Keratinocyte (primary cell): ENCODE results near the gene MED26. TPM values are rescaled to one million over a fixed set of nuclear protein-coding genes. Genes with fewer than 3 reads are reported as not detected.

Experiments used
- DNase-seq: peaks from one replicate; pipeline ENCODE4 v3.0.0-alpha.2; 2011; ENCODE audit warnings: low read depth, missing footprints, low spot score
- FAIRE-seq: peaks from 2 replicates; lab custom pipeline; 2011; peaks lifted over from hg19 to GRCh38; lab: Jason Lieb, UNC
- H2AFZ ChIP-seq: 2 replicates; pipeline ENCODE4 v1.6.0; 2012; ENCODE audit warnings: low read length, control low read depth, inconsistent platforms; ENCODE audit not compliant: control insufficient read depth
- H3K27ac ChIP-seq: 2 replicates; pipeline ENCODE4 v1.5.1; 2011; ENCODE audit warnings: low read length; ENCODE audit not compliant: control insufficient read depth, insufficient read depth
- H3K27me3 ChIP-seq: 3 replicates; pipeline ENCODE4 v1.6.0; 2011; ENCODE audit warnings: low read length; ENCODE audit not compliant: control insufficient read depth, insufficient read depth; ENCODE audit errors: extremely low read depth
- H3K36me3 ChIP-seq, 2 experiments: 2 replicates in 1 of 2; 3 replicates in 1 of 2; pipeline ENCODE4 v1.5.1; 2011; ENCODE audit warnings: low read length in 2 of 2, mild to moderate bottlenecking in 1 of 2; ENCODE audit not compliant: control insufficient read depth in 2 of 2, insufficient read depth in 2 of 2; ENCODE audit errors: extremely low read depth in 1 of 2
- H3K4me1 ChIP-seq: 3 replicates; pipeline ENCODE4 v1.5.1; 2011; ENCODE audit warnings: low read length; ENCODE audit not compliant: control insufficient read depth, insufficient read depth; ENCODE audit errors: extremely low read depth
- H3K4me2 ChIP-seq: 3 replicates; pipeline ENCODE4 v1.6.0; 2011; ENCODE audit warnings: low read depth, low read length; ENCODE audit not compliant: control insufficient read depth, insufficient read depth; ENCODE audit errors: extremely low read depth
- H3K4me3 ChIP-seq, 3 experiments: fragments of 200-600 bp in 1 of 3; sonication (generic) in 1 of 3; 2 replicates in 2 of 3; 3 replicates in 1 of 3; pipeline ENCODE4 v1.5.1; 2011 to 2016; ENCODE audit warnings: low read length in 3 of 3, mild to moderate bottlenecking in 3 of 3, control low read depth in 2 of 3, inconsistent platforms in 1 of 3, low read depth in 1 of 3, mixed read lengths in 1 of 3, mixed run types in 1 of 3, moderate library complexity in 1 of 3; ENCODE audit not compliant: control insufficient read depth in 2 of 3, insufficient read depth in 2 of 3; ENCODE audit errors: extremely low read depth in 1 of 3
- H3K79me2 ChIP-seq: 2 replicates; pipeline ENCODE4 v1.6.0; 2012; ENCODE audit warnings: low read length; ENCODE audit not compliant: control insufficient read depth, insufficient read depth
- H3K9ac ChIP-seq: 3 replicates; pipeline ENCODE4 v1.6.0; 2011; ENCODE audit warnings: low read length; ENCODE audit not compliant: control insufficient read depth, insufficient read depth; ENCODE audit errors: extremely low read depth
- H3K9me1 ChIP-seq: 3 replicates; pipeline ENCODE4 v1.6.0; 2011; ENCODE audit warnings: low read length; ENCODE audit not compliant: control insufficient read depth, insufficient read depth; ENCODE audit errors: extremely low read depth
- H3K9me3 ChIP-seq: 2 replicates; pipeline ENCODE4 v1.5.1; 2012; ENCODE audit warnings: low read depth, low read length; ENCODE audit not compliant: control insufficient read depth
- H4K20me1 ChIP-seq: 3 replicates; pipeline ENCODE4 v1.6.0; 2011; ENCODE audit warnings: low read length; ENCODE audit not compliant: control insufficient read depth, insufficient read depth; ENCODE audit errors: extremely low read depth
- CTCF ChIP-seq, 3 experiments: IDR thresholded peaks in 1 of 3; conservative IDR thresholded peaks in 1 of 3; optimal IDR thresholded peaks in 1 of 3; 2 replicates in 2 of 3; 3 replicates in 1 of 3; pipeline versions ENCODE3 to v1.5.1; 2011; ENCODE audit warnings: low read length in 3 of 3, mild to moderate bottlenecking in 3 of 3, moderate library complexity in 2 of 3, control low read depth in 1 of 3, inconsistent platforms in 1 of 3; ENCODE audit not compliant: insufficient read depth in 2 of 3; ENCODE audit errors: extremely low read depth in 1 of 3
- EZH2 ChIP-seq: IDR thresholded peaks from one replicate; pipeline ENCODE4 v1.6.1; 2012; ENCODE audit warnings: inconsistent platforms, mild to moderate bottlenecking, low read length, moderate library complexity
- dilution Hi-C: fragments of 300-500 bp; cut with MboI; formaldehyde crosslinking; loops from one replicate; pipeline ENCODE4 v1.7.0; 2020; ENCODE audit warnings: low sequenced_read_pairs; ENCODE audit not compliant: extremely low pct_ligation_motif_present
- polyA plus RNA-seq, 5 experiments: library from polyadenylated mRNA; depleted of rRNA in 3 of 5; stranded (reverse) in 3 of 5; stranded (forward) in 1 of 5; unstranded in 1 of 5; fragments of >200 nt; gene quantifications; 1 replicate in 1 of 5; 2 replicates in 3 of 5; 3 replicates in 1 of 5; pipeline versions ENCODE4 v1.2.1 to v1.2.3, GENCODE V29; 2011 to 2012; ENCODE audit warnings: missing spikeins in 2 of 5, low read depth in 1 of 5, low replicate concordance in 1 of 5

MED26 gene
- polyA plus RNA-seq, 1 donor (not counting 4 experiments of a cell fraction or from before 2014, with no cell fraction given) = 4.7 TPM

- TF ChIP-seq CTCF (optimal IDR thresholded peaks at IDR 0.05 in 1 of 3, IDR thresholded peaks at IDR 0.05 in 1 of 3, conservative IDR thresholded peaks at IDR 0.05 in 1 of 3; ENCODE audit: extremely low read depth in 1 of 3, insufficient read depth in 2 of 3, low read length in 3 of 3) (no peak), EZH2 (no peak)
- H4K20me1 ChIP-seq = peaks cover 41% of the 10 kb centered on the region
- no peak for FAIRE-seq
These were observed 4.4 kb downstream of the MED26 start for GRCh38 chr19:16623576-16623975.

GRCh38 chr19:16623066-16623465 is 4.9 kb downstream of the MED26 start:
- Histone ChIP-seq H4K20me1 (peaks cover 44% of the 10 kb centered on the region), H3K4me2 (no peak overlapping the region)

More at GRCh38 chr19:16623576-16623975, 4.4 kb downstream of the MED26 start:
- Histone ChIP-seq H3K9me3 (no peaks in the 10 kb centered on the region), H3K79me2 (peaks cover 92% of the 10 kb centered on the region), H3K36me3 (peaks cover 17 to 25% of the 10 kb centered on the region in 2 experiments), H3K9ac (no peak overlapping the region), H3K4me2 (no peak overlapping the region), H3K27ac (no peak overlapping the region), H3K4me1 (peaks cover 9% of the 10 kb centered on the region), H3K9me1 (peaks cover 6% of the 10 kb centered on the region), H3K27me3 (no peaks in the 10 kb centered on the region), H3K4me3 (no peak overlapping the region), H2AFZ (no peak overlapping the region)
- no peak for DNase-seq
- dilution Hi-C loops = no loop called here

More at GRCh38 chr19:16623066-16623465, 4.9 kb downstream of the MED26 start:
- Histone ChIP-seq H3K9me3 (no peaks in the 10 kb centered on the region), H2AFZ (no peak overlapping the region), H3K36me3 (peaks cover 20 to 25% of the 10 kb centered on the region in 2 experiments), H3K9me1 (peaks cover 6% of the 10 kb centered on the region), H3K4me1 (peaks cover 9% of the 10 kb centered on the region), H3K27me3 (no peaks in the 10 kb centered on the region), H3K4me3 (no peak overlapping the region), H3K27ac (no peak overlapping the region), H3K79me2 (peaks cover 97% of the 10 kb centered on the region), H3K9ac (no peak overlapping the region)
- no peak for FAIRE-seq
- TF ChIP-seq EZH2 = no peak
- no peak for TF ChIP-seq CTCF (optimal IDR thresholded peaks at IDR 0.05 in 1 of 3, IDR thresholded peaks at IDR 0.05 in 1 of 3, conservative IDR thresholded peaks at IDR 0.05 in 1 of 3; ENCODE audit: extremely low read depth in 1 of 3, insufficient read depth in 2 of 3, low read length in 3 of 3)
- no peak for DNase-seq
- dilution Hi-C loops = no loop called here
